Measurements from ENCODE around the gene KIFC1. TPM values are rescaled to one million over a fixed set of nuclear protein-coding genes. Genes with fewer than 3 reads are reported as not detected.

KIFC1 gene
- total and polyA plus RNA-seq, 9 of the 15 experiments (the other 6 are each of a cell fraction or from before 2014, with no cell fraction given): 1.3 to 95.2 (median 76.9) TPM

DNA sequence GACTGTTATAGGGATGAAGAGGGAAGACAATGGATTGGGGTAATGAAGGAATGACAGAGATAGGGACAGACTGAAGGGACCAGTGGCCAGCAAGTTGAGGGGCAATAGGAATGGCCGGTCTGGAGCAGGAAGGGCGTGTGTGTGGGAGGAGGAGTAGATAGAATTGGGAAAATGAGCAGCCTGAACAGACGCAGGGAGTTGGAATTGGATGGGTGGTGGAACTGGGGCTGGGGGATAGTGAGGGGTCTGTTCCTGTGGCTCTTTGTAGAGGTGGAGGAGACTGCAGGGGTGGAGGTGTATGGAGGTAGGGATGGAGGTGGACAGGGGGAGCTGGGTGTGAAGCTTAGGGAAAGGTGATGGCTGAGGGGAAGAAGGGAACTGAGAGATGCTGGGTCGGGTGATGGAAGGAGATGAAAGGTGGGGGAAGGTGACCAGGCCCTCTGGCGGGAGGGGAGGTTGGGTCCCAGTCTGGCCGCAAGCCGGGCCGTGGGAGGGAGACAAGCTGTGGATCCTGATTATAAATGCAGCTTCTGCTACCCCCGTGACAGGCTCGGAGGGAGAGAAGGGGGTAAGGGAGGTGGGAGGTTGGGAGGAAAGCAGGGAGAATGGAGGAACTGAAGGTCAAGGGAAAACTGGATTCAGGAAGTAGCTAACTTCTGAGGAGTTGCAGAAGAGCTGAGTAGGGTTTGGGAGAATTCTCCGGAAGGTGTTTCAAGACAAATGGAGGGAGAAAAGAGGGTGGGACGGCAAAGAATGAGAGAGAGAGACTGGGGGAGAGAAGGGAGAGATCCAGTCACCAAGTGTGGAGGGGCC, 33.4 kb downstream of the KIFC1 start (continued):
- TF ChIP-seq ILK (tag; IDR thresholded peaks at IDR 0.05; ENCODE audit: borderline replicate concordance, low read depth) (no peak), STAT5A (IDR thresholded peaks at IDR 0.05; ENCODE audit: borderline replicate concordance, low read length) (peak; percentile 54; the same call in 1 of the 2 replicates), MIER1 (IDR thresholded peaks at IDR 0.05; ENCODE audit: low read depth) (peak; percentile 72; the same call in 1 of the 2 replicates), BRD9 (IDR thresholded peaks at IDR 0.05; ENCODE audit: low read depth, partially characterized antibody) (peak; percentile 87), NFYB (IDR thresholded peaks at IDR 0.05; ENCODE audit: extremely low read depth, insufficient read length) (no peak), NCOA4 (IDR thresholded peaks at IDR 0.05; ENCODE audit: partially characterized antibody) (no peak), TBP (optimal IDR thresholded peaks at IDR 0.05; ENCODE audit: low read depth, low read length) (peak; percentile 11), CBFB (CRISPR knock-in tag; IDR thresholded peaks at IDR 0.05) (peak; percentile 33; the same call in 1 of the 2 replicates), ARID1B (IDR thresholded peaks at IDR 0.05) (peak; percentile 85), MNT (conservative IDR thresholded peaks at IDR 0.05) (no peak), FOXM1 (IDR thresholded peaks at IDR 0.05; ENCODE audit: low read depth) (0 out of 2 replicates have a peak, but pooled peaks have one; percentile 10), FOXM1 (CRISPR knock-in tag; IDR thresholded peaks at IDR 0.05; ENCODE audit: low read depth) (no peak), ZNF780A (CRISPR knock-in tag; IDR thresholded peaks at IDR 0.05) (no peak), ZBTB5 (IDR thresholded peaks at IDR 0.05) (peak; percentile 75; the same call in 1 of the 2 replicates), SMARCA4 (IDR thresholded peaks at IDR 0.05) (peak; percentile 85), MTF1 (CRISPR knock-in tag; IDR thresholded peaks at IDR 0.05; ENCODE audit: borderline replicate concordance) (no peak)
- TF ChIP-seq, protein P1, sequence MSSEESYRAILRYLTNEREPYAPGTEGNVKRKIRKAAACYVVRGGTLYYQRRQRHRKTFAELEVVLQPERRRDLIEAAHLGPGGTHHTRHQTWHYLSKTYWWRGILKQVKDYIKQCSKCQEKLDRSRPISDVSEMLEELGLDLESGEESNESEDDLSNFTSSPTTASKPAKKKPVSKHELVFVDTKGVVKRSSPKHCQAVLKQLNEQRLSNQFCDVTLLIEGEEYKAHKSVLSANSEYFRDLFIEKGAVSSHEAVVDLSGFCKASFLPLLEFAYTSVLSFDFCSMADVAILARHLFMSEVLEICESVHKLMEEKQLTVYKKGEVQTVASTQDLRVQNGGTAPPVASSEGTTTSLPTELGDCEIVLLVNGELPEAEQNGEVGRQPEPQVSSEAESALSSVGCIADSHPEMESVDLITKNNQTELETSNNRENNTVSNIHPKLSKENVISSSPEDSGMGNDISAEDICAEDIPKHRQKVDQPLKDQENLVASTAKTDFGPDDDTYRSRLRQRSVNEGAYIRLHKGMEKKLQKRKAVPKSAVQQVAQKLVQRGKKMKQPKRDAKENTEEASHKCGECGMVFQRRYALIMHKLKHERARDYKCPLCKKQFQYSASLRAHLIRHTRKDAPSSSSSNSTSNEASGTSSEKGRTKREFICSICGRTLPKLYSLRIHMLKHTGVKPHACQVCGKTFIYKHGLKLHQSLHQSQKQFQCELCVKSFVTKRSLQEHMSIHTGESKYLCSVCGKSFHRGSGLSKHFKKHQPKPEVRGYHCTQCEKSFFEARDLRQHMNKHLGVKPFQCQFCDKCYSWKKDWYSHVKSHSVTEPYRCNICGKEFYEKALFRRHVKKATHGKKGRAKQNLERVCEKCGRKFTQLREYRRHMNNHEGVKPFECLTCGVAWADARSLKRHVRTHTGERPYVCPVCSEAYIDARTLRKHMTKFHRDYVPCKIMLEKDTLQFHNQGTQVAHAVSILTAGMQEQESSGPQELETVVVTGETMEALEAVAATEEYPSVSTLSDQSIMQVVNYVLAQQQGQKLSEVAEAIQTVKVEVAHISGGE (CRISPR knock-in tag; IDR thresholded peaks at IDR 0.05): no peak
- TF ChIP-seq, protein P2, sequence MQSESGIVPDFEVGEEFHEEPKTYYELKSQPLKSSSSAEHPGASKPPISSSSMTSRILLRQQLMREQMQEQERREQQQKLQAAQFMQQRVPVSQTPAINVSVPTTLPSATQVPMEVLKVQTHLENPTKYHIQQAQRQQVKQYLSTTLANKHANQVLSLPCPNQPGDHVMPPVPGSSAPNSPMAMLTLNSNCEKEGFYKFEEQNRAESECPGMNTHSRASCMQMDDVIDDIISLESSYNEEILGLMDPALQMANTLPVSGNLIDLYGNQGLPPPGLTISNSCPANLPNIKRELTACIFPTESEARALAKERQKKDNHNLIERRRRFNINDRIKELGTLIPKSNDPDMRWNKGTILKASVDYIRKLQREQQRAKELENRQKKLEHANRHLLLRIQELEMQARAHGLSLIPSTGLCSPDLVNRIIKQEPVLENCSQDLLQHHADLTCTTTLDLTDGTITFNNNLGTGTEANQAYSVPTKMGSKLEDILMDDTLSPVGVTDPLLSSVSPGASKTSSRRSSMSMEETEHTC (IDR thresholded peaks at IDR 0.05): peak; percentile 5; the same call in 1 of the 2 replicates
